GM12878 (cell line): ENCODE results near the gene CCDC34. TPM values are rescaled to one million over a fixed set of nuclear protein-coding genes. Genes with fewer than 3 reads are reported as not detected.

ENCODE experiments used
- ATAC-seq: fragments of 200-7000 bp; cut with Tn5 transposase; 3 replicates; pipeline ENCODE4 v1.9.1; 2020; ENCODE audit warnings: mild to moderate bottlenecking, moderate library complexity
- BruUV-seq: library from RNA; stranded (reverse); fragments of 400-500 nt; replicated peaks from 2 replicates; lab custom pipeline; 2021; lab: Mats Ljungman, UMichigan
- CTCF ChIA-PET: fragments of 300-600 bp; sonication (Branson Sonifier 250); formaldehyde crosslinking; extraction: SDS; loops from one replicate; lab custom pipeline; 2021; ENCODE audit warnings: inconsistent platforms; lab: Yijun Ruan, JAX
- POLR2A ChIA-PET: fragments of 350-600 bp; formaldehyde crosslinking; extraction: SDS; loops from one replicate; lab custom pipeline; 2021; ENCODE audit warnings: inconsistent platforms; lab: Charles Lee
- RAD21 ChIA-PET: fragments of 300-600 bp; sonication (Branson Sonifier 250); formaldehyde crosslinking; loops from one replicate; lab custom pipeline; 2023; ENCODE audit warnings: antibody characterized with exemption; ENCODE audit not compliant: unreplicated experiment; lab: Charles Lee
- SMC1A ChIA-PET: fragments of 300-600 bp; sonication (Branson Sonifier 250); formaldehyde crosslinking; loops from one replicate; lab custom pipeline; 2023; ENCODE audit not compliant: unreplicated experiment, uncharacterized antibody; lab: Charles Lee
- DNase-seq: peaks from one replicate; pipeline ENCODE4 v3.0.0-alpha.2; 2011; ENCODE audit warnings: low read depth, low spot score
- FAIRE-seq: peaks from 3 replicates; lab custom pipeline; 2011; peaks lifted over from hg19 to GRCh38; lab: Jason Lieb, UNC
- H2AFZ ChIP-seq: 2 replicates; pipeline ENCODE4 v1.6.0; 2011; ENCODE audit warnings: low read depth, low read length, control low read depth; ENCODE audit not compliant: control insufficient read depth
- H3K27ac ChIP-seq: 2 replicates; pipeline ENCODE4 v1.5.1; 2011; ENCODE audit warnings: control low read depth; ENCODE audit not compliant: control insufficient read depth, insufficient read depth
- H3K27me3 ChIP-seq, 2 experiments: replicated peaks in 1 of 2; 2 replicates each; pipeline versions ENCODE4 v1.6.0 to v1.6.1; 2011; ENCODE audit warnings: low read length in 1 of 2; ENCODE audit not compliant: control insufficient read depth in 2 of 2, insufficient read depth in 2 of 2
- H3K36me3 ChIP-seq, 2 experiments: 2 replicates each; pipeline ENCODE4 v1.5.1; 2011; ENCODE audit warnings: low read length in 1 of 2; ENCODE audit not compliant: control insufficient read depth in 2 of 2, insufficient read depth in 2 of 2
- H3K4me1 ChIP-seq: 2 replicates; pipeline ENCODE4 v1.6.1; 2011; ENCODE audit warnings: mild to moderate bottlenecking, low read length, moderate library complexity, mixed read lengths; ENCODE audit not compliant: control insufficient read depth, insufficient read depth
- H3K4me2 ChIP-seq: 2 replicates; pipeline ENCODE4 v1.6.0; 2011; ENCODE audit warnings: control low read depth; ENCODE audit not compliant: control insufficient read depth, insufficient read depth
- H3K4me3 ChIP-seq: fragments of 200-600 bp; sonication (generic); 2 replicates; pipeline ENCODE4 v1.5.1; 2016
- H3K79me2 ChIP-seq: 2 replicates; pipeline ENCODE4 v1.6.0; 2011; ENCODE audit warnings: low read length; ENCODE audit not compliant: control insufficient read depth, insufficient read depth
- H3K9ac ChIP-seq: 2 replicates; pipeline ENCODE4 v1.8.0; 2011; ENCODE audit warnings: low read length, control low read depth, mixed read lengths; ENCODE audit not compliant: control insufficient read depth, insufficient read depth
- H3K9me3 ChIP-seq: replicated peaks from 3 replicates; pipeline ENCODE4 v1.5.1; 2011; ENCODE audit warnings: mild to moderate bottlenecking, low read length; ENCODE audit not compliant: control insufficient read depth, insufficient read depth
- H4K20me1 ChIP-seq: 2 replicates; pipeline ENCODE4 v1.6.0; 2011; ENCODE audit not compliant: control insufficient read depth, insufficient read depth
- CBX5 ChIP-seq: sonication (generic); IDR thresholded peaks from 2 replicates; pipeline ENCODE4 v1.6.1; 2016; ENCODE audit warnings: low read depth, moderate library complexity, mild to moderate bottlenecking, inconsistent platforms
- IKZF2 ChIP-seq, 2 experiments: fragments of 450-650 bp; IDR thresholded peaks; 2 replicates each; pipeline ENCODE4 v1.6.1; 2017; ENCODE audit warnings: mild to moderate bottlenecking in 2 of 2, moderate library complexity in 2 of 2
- SPI1 ChIP-seq: IDR thresholded peaks from 2 replicates; pipeline ENCODE4 v1.6.1; 2011; ENCODE audit warnings: low read depth, mild to moderate bottlenecking, low read length, moderate library complexity, borderline replicate concordance; ENCODE audit not compliant: insufficient read depth
- ZNF217 ChIP-seq: fragments of 450-650 bp; IDR thresholded peaks from 2 replicates; pipeline ENCODE4 v1.6.1; 2017; ENCODE audit warnings: antibody characterized with exemption, mild to moderate bottlenecking
- in situ Hi-C: fragments of 300-500 bp; cut with MboI; formaldehyde crosslinking; loops from 9 replicates; pipeline ENCODE4 v1.14.3; 2018; ENCODE audit warnings: mixed read lengths
- intact Hi-C: fragments of 100-400 bp; cut with micrococcal nuclease; formaldehyde crosslinking; loops from one replicate; pipeline ENCODE4 v1.14.2; 2022; ENCODE audit not compliant: unreplicated experiment
- polyA plus RNA-seq, 11 experiments: library from polyadenylated mRNA; depleted of rRNA in 4 of 11; unstranded in 6 of 11; stranded (reverse) in 5 of 11; fragments of >200 nt; fragmentation: Nextera tagmentation in 4 of 11; fragmentation: Illumina TruSeq in 1 of 11; extraction: Ambion mirVana in 4 of 11; extraction: Trizol in 1 of 11; gene quantifications; 1 replicate in 1 of 11; 2 replicates in 10 of 11; pipeline versions ENCODE4 v1.2.1 to v1.2.3, GENCODE V29; 2011 to 2016; ENCODE audit warnings: inconsistent platforms in 2 of 11, missing spikeins in 2 of 11, low read depth in 1 of 11
- total RNA-seq, 4 experiments: library from RNA; depleted of rRNA in 3 of 4; stranded (reverse); fragments of >200 nt in 3 of 4; fragmentation: Illumina TruSeq in 1 of 4; extraction: Trizol in 1 of 4; gene quantifications; 2 replicates each; pipeline versions ENCODE4 v1.2.1 to v1.2.3, GENCODE V29; 2013 to 2021
- TF ChIP-seq, protein P1 (sequence below): IDR thresholded peaks from 2 replicates; pipeline ENCODE4 v1.6.1; 2012; ENCODE audit warnings: mild to moderate bottlenecking, low read depth, low read length

Gene CCDC34
- total and polyA plus RNA-seq, 10 of the 15 experiments (the other 5 are each of a cell fraction or from before 2014, with no cell fraction given) = 6.2 to 39.1 (median 14.6) TPM

DNA sequence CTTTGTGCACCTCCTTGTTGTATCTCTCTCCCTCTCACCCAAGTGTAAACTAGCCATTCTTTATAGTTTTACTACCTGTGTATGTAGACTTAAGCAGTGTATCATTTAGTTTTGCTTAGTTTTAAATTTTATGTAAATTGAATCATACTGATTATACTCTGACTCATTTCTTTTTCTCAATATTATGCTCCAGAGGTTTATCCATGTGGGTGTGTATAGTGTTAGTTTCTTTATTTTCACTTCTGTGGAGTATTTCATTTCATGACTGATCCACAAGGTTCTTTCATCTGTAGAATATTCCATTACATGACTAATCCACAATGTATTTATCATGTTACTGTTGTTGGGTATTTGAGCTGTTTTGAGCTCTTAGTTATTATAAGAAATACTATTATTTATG, 62.0 kb downstream of the CCDC34 start:
- H4K20me1 ChIP-seq = no peaks in the 10 kb centered on the region
- intact Hi-C loops (no loop called here), in situ Hi-C loops (no loop called here)
- no peak for ATAC-seq
- no peaks in the 10 kb centered on the region for H3K27me3 ChIP-seq
- H3K4me2 ChIP-seq = no peak overlapping the region
- no peak overlapping the region for H3K9ac ChIP-seq
- H3K79me2 ChIP-seq = no peaks in the 10 kb centered on the region
- H3K36me3 ChIP-seq = no peaks in the 10 kb centered on the region
- TF ChIP-seq SPI1 (no peak), ZNF217 (no peak), CBX5 (no peak), IKZF2 (IDR thresholded peaks at IDR 0.05) (no peak)
- TF ChIP-seq, protein P1, sequence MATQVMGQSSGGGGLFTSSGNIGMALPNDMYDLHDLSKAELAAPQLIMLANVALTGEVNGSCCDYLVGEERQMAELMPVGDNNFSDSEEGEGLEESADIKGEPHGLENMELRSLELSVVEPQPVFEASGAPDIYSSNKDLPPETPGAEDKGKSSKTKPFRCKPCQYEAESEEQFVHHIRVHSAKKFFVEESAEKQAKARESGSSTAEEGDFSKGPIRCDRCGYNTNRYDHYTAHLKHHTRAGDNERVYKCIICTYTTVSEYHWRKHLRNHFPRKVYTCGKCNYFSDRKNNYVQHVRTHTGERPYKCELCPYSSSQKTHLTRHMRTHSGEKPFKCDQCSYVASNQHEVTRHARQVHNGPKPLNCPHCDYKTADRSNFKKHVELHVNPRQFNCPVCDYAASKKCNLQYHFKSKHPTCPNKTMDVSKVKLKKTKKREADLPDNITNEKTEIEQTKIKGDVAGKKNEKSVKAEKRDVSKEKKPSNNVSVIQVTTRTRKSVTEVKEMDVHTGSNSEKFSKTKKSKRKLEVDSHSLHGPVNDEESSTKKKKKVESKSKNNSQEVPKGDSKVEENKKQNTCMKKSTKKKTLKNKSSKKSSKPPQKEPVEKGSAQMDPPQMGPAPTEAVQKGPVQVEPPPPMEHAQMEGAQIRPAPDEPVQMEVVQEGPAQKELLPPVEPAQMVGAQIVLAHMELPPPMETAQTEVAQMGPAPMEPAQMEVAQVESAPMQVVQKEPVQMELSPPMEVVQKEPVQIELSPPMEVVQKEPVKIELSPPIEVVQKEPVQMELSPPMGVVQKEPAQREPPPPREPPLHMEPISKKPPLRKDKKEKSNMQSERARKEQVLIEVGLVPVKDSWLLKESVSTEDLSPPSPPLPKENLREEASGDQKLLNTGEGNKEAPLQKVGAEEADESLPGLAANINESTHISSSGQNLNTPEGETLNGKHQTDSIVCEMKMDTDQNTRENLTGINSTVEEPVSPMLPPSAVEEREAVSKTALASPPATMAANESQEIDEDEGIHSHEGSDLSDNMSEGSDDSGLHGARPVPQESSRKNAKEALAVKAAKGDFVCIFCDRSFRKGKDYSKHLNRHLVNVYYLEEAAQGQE = no peak
- H3K4me3 ChIP-seq = no peak overlapping the region
- BruUV-seq = no TSS peak
- SMC1A ChIA-PET = interaction anchor here (1.0 kb wide), 1 partner anchor 117 kb away, joined by 3 read pairs; no protein-coding TSS in a partner anchor
- no peak overlapping the region for H2AFZ ChIP-seq
- no peak overlapping the region for H3K27ac ChIP-seq
- no peaks in the 10 kb centered on the region for H3K4me1 ChIP-seq
- POLR2A ChIA-PET = no interaction called here
- no peaks in the 10 kb centered on the region; the same call in 2 of the 3 replicates for H3K9me3 ChIP-seq
- FAIRE-seq = no peak
- no peak for DNase-seq
- CTCF ChIA-PET = no interaction called here
- RAD21 ChIA-PET = no interaction called here
